Measurements from ENCODE around the gene WDR5.

Gene WDR5

GRCh38 chr9:134189470-134190231 is 53.8 kb downstream of the WDR5 start:
- DNase-seq: peak; percentile 12

DNA sequence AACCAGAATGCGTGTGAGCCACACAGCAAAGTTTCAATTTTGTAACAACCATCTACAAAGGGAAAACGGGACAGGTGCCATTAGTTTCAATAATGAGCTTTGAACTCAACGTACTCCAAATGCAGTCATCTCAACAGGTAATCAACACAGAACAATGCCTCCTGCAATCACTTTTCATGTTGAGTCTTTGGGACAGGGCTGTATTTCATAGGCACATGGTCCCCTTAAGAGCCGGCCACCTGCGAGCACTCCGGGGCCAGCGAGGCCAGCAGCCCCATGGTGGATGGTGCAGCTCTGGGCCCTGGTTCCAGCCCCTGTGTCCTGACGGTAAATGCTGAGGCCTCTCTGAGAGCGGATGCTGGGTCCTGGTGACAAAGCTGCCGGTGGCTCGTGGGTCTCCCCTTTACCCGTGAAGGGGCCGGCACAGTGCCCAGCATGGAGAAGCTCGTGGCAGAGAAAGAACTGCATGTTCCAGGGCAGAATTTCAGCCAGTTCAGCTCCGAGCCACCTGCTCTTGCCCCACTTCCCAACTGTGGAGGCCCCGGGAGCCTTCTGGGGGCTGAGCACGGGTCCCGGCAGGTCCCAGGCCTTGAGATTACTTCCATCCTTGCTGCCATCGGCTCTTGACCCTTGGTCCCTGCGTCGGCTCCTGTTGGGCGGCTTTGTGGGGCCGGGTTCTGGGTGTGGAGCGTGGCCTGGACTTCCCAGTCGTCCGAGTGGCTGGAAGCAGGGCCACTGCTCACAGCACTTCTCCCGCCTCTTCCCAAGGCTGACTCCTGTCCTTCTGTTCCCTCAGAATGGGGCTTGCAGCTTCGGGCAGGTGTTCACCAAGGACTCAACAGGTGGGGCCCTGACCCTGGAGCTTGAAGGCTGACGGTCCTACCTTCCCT is 54.6 kb downstream of the WDR5 start:
- no peak for DNase-seq

DNA sequence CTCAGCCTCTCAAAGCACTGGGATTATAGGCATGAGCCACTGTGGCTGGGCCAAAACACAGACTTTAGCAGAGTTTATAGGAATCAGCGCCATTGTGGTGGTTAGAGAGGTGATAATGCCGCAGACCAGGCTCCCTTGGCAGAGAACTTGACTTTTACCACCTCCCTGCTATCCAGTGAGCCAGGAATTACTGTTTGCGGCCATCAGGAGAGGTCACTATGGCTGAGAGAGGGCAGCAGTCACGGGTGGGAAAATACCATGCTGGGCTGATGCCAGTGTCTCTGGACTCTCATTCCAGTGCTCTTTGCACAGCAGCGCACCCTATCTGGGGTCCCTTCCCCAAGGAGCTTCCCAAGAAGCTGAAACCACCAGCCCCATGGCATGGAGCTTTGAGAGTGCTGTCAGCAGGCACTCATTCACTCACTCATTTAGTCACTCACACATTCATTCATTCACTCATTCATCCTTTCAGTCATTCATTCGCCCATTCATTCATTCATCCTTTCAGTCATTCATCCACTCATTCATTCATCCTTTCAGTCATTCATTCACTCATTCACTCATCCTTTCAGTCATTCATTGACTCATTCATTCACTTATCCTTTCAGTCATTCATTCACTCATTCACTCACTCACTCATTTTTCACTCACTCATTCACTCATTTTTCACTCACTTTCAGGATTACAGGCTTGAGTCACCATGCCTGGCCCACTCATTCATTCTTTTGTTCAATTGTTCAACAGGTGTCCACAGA is 55.8 kb downstream of the WDR5 start:
- DNase-seq: no peak

GRCh38 chr9:134192311-134192950 is 56.5 kb downstream of the WDR5 start:
- DNase-seq: no peak

- no peak for DNase-seq
These were observed 57.3 kb downstream of the WDR5 start for GRCh38 chr9:134192951-134193731.

GRCh38 chr9:134193912-134194535 is 58.1 kb downstream of the WDR5 start:
- DNase-seq: no peak

DNA sequence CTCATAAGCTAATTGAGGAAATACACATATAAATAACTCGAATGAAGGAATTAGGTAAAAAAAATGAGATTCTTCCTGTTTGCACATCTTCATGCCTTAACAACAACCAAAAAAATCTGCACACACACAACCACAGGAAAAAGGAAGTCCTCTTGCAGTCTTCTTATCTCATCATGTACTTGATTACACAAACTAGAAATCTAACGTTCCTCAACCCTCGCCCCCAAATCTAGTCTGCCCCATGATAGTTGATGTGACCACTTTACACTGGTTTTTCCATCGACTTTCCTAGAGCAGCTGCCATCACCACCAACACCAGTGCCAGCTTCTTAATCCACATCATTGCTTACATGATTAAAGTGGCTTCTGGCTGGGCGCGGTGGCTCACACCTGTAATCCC is 59.7 kb downstream of the WDR5 start:
- DNase-seq: no peak

DNA sequence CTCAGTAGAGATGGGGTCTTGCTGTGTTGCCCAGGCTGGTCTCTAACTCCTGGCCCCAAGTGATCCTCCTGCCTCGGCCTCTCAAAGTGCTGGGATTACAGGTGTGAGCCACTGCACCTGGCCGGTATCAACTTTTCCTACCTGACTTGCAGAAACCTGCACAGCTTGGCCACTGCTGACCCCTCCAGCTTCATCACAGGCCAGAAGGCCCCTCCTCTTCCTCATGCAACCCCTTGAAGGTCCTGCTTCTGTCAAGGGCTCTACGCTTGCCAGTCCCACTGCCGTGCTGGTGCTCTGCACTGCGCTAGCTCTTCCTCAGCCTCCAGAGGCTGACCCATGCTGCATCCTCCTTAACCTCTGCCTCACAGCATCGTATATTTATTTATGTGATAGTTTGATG is 61.0 kb downstream of the WDR5 start:
- no peak for DNase-seq

GRCh38 chr9:134198791-134199190 is 62.9 kb downstream of the WDR5 start:
- no peak for DNase-seq

DNA sequence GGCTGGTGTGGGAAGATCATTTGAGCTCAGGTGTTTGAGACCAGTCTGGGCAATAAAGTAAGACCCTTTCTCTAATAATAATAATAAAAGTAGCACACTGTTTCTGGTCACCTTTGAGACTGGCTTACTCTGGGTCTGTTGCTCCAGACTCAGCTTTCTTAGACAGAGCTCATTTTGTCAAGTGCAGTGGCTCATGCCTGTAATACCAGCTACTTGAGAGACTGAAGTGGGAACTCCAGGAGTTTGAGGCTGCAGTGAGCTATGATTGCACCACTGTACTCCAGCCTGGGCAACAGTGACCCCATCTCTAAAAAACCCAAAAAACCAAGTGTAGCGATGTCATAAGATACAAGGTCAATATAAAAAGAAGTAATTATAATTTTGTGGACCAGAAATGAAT is 64.8 kb downstream of the WDR5 start:
- no peak for DNase-seq

GRCh38 chr9:134203224-134203623 is 67.3 kb downstream of the WDR5 start:
- DNase-seq: no peak

- no peak for DNase-seq
These were observed 68.2 kb downstream of the WDR5 start for GRCh38 chr9:134204041-134204440.

DNA sequence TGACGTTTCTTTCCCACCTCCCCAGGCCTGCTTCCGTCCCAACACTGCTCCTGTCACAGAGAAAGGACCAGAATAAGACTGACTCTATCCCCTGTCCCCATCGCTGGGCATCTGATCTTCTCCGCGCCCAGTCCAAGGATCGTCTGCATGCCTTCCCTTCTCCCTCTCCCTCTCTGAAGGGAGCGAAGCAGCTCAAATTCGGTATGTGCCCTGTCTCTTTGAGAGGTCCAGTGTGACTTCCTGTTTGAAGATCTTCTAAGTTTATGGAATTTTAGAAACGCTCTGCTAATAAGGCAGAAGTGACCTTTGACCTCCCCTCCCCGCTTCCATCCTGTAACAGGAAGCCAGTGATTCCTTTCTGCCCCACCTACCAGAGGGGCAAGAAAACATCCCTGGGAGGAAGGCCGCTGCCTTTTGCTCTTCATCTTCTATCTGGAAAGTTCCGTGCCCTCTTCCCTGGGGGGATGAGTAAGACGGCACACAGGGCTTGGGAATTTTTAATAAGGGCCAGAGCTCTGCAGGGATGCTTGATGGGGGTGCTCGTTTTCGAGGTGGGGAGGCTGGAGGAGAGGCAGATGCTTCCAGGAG is 69.2 kb downstream of the WDR5 start:
- peak; percentile 14 for DNase-seq

- DNase-seq: peak; percentile 78
These were observed 69.9 kb downstream of the WDR5 start for GRCh38 chr9:134205672-134206310.

DNA sequence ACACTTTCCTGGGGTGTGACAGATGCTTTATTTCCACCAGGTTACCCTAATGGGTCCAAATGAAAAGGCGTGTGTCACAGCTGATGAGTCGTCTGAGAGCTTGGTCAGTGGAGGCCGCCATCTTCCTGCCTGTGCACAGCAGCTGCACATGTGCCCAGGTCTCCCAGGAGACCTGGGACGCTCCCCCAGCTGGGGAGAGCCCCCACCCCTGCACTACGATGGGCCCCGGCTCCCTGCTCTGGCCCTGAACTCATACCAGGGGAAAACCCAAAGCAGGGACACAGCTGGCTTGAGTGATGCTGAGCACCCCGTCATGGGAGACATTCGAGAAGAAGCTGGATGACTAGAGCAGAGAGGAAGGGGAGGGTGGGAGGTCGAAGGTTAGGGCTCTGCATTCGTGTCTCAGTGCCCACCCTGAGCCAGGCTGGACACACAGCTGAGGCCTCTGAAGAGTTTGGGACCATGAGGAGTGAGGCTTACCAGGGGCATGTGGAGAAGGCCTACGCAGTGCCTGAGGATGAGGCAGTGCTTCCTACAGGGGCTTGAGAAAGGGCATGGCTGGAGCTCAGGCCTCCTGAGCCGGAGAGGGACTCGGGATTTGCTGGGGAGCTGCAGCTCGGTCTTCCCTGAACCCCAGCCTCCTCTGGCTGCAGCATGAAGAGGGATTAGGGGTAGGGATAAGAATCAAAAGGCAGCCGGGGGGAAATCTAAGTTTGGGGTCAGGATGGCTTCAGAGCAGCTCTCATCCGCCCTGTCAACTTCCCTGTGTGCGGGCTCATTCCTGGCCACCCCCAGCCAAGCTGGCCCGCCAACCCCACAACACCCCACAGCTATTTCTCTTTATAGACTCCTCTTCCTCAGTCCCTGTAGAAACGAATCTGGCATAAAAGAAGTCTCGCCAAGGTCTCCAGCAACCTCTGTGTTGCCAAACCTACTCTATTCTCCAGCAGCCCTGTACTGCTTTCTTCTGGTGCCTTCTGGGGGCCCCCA is 70.7 kb downstream of the WDR5 start:
- DNase-seq: no peak

DNA sequence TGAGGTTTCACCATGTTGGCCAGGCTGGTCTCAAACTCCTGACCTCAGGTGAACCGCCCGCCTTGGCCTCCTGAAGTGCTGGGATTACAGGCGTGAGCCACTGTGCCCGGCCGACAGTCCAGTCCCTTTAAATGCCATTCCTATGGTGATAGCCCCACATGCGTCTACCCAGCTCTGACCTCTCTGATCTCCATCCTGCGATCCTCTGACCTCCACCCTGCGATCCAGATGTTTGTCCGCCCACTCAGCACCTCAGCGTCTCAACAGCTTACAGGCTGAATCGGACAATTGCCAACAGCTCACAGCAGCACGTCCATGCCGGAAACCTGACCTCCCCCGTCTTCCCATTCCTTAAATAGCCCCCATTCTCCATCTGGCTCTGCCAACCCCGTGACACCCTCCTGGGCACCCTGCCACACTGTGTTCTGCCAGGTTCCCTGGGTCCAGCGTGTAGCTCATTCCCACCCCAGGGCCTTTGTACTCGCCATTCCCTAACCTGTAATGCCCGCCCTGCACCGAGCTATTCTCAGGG is 72.5 kb downstream of the WDR5 start:
- no peak for DNase-seq

DNA sequence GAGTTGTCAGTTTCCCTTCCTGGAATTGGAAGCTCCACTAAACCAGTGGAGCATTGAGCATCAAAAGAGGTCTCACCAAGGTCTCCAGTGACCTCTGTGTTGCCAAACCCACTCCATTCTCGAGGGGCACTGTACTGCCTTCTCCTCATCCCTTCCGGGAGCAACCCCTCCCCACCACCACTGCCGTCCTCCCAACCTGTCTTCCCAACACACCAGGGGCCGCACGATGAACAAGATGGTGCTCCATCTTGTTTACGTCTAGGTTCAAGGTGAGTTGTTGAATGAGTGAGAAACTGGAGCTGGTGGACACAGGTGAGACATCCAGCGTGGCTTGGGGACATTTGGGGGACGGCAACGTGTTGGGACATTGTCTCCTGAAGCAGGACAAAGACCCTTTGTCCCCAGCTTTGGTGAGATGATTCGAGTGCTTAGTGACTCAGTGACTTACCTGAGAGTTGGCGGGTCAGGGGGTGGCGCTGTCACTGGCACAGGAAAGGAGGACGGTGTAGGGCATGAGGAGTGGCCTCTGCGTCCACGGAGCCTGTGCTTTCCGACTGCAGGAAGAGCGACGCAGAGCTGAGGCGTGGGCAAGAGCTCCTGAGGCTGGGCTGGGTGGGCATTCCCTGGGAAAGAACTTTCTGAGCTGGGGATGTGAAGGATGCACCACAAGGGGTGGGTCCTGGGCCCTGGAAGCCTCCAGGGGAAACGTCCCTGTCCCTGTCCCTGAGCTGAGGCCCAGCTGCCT is 73.3 kb downstream of the WDR5 start:
- no peak for DNase-seq
